ENCODE measurements around the gene ERC2. TPM values are rescaled to one million over a fixed set of nuclear protein-coding genes. Genes with fewer than 3 reads are reported as not detected.

Gene ERC2
- total and polyA plus RNA-seq, 2 donors (not counting 3 experiments of a cell fraction or from before 2014, with no cell fraction given), result 5.6 to 15.5 TPM

DNA sequence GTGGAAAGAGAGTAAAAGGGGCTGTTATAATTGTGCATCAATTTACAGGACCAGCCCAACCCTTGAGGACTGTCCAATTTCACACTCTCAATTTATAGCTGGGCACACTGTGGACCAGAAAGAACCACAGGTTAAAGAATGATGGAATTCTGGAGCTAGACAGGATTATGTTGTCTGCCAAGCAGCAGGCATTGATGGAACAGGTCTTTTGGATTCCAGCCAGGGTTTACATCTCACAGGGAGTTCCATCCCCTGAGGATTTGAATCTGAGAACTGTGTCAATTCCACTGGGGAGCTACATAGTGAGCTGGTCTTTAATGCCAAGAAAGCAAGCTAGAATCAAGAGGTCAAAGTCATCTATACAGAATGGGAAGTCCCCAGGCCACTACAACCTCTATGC is 591.7 kb downstream of the ERC2 start:
- H3K9ac ChIP-seq (replicated peaks; ENCODE audit: extremely low read depth, insufficient read depth, low read length), result no peak overlapping the region
- DNase-seq (ENCODE audit: low read depth, low spot score) (no peak), FAIRE-seq (no peak)
- no peaks in the 10 kb centered on the region for H3K79me2 ChIP-seq (ENCODE audit: control insufficient read depth, insufficient read depth, low read length)
- H3K9me3 ChIP-seq (replicated peaks; ENCODE audit: control insufficient read depth, insufficient read depth, low read length), result no peaks in the 10 kb centered on the region
- no peak overlapping the region for H3K27ac ChIP-seq (ENCODE audit: insufficient read depth, low read depth, low read length)
- no peak overlapping the region for H2AFZ ChIP-seq (ENCODE audit: low read depth, low read length)
- CTCF ChIA-PET, result no interaction called here
- no TSS peak for BruUV-seq (replicated peaks)
- no peak overlapping the region for H3K4me2 ChIP-seq (ENCODE audit: insufficient read depth, low read length)
- intact Hi-C loops (cut with micrococcal nuclease), result no loop called here
- no peak for TF ChIP-seq FOS (IDR thresholded peaks at IDR 0.05; ENCODE audit: borderline replicate concordance, insufficient read depth, low read length)
- no peak for TF ChIP-seq EZH2 (IDR thresholded peaks at IDR 0.05; ENCODE audit: borderline replicate concordance, low read depth, low read length, severe bottlenecking)
- TF ChIP-seq GATA2 (IDR thresholded peaks at IDR 0.05; ENCODE audit: insufficient read depth, insufficient read length, low read depth, low read length), result no peak
- TF ChIP-seq, protein P1, sequence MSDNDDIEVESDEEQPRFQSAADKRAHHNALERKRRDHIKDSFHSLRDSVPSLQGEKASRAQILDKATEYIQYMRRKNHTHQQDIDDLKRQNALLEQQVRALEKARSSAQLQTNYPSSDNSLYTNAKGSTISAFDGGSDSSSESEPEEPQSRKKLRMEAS (IDR thresholded peaks at IDR 0.05; ENCODE audit: insufficient read depth, insufficient read length), result no peak
- no peak for TF ChIP-seq POLR2A (IDR thresholded peaks at IDR 0.05; ENCODE audit: low read depth, low read length)
- TF ChIP-seq POLR2AphosphoS5 (IDR thresholded peaks at IDR 0.05; ENCODE audit: insufficient read depth, low read depth, low read length), result no peak
- no peak for TF ChIP-seq JUN (IDR thresholded peaks at IDR 0.05; ENCODE audit: borderline replicate concordance, insufficient read depth, insufficient read length, low read depth)
- TF ChIP-seq, protein P2, sequence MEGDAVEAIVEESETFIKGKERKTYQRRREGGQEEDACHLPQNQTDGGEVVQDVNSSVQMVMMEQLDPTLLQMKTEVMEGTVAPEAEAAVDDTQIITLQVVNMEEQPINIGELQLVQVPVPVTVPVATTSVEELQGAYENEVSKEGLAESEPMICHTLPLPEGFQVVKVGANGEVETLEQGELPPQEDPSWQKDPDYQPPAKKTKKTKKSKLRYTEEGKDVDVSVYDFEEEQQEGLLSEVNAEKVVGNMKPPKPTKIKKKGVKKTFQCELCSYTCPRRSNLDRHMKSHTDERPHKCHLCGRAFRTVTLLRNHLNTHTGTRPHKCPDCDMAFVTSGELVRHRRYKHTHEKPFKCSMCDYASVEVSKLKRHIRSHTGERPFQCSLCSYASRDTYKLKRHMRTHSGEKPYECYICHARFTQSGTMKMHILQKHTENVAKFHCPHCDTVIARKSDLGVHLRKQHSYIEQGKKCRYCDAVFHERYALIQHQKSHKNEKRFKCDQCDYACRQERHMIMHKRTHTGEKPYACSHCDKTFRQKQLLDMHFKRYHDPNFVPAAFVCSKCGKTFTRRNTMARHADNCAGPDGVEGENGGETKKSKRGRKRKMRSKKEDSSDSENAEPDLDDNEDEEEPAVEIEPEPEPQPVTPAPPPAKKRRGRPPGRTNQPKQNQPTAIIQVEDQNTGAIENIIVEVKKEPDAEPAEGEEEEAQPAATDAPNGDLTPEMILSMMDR (IDR thresholded peaks at IDR 0.05; ENCODE audit: extremely low read depth in 1 of 2, insufficient read depth in 1 of 2, low read depth in 1 of 2, low read length in 2 of 2), result no peak
- no peak for TF ChIP-seq MYC (IDR thresholded peaks at IDR 0.05; ENCODE audit: low read depth, low read length)
- peaks cover 0 to 2% of the 10 kb centered on the region in 2 experiments for H3K27me3 ChIP-seq (ENCODE audit: control insufficient read depth in 2 of 2, insufficient read depth in 2 of 2, low read length in 2 of 2)
- dilution Hi-C loops (cut with MboI; ENCODE audit: extremely low pct_ligation_motif_present, low sequenced_read_pairs), result no loop called here
- H3K9me1 ChIP-seq (replicated peaks; ENCODE audit: control insufficient read depth, extremely low read depth, insufficient read depth, low read length), result no peaks in the 10 kb centered on the region
- no peak overlapping the region for H3K4me3 ChIP-seq (replicated peaks in 1 of 3; ENCODE audit: insufficient read depth in 1 of 3, low read depth in 1 of 3, low read length in 3 of 3)
- H3K4me1 ChIP-seq (ENCODE audit: control insufficient read depth, extremely low read depth, insufficient read depth, low read length), result no peaks in the 10 kb centered on the region
- no peaks in the 10 kb centered on the region for H4K20me1 ChIP-seq (replicated peaks; ENCODE audit: control insufficient read depth, extremely low read depth, insufficient read depth, low read length)
- POLR2A ChIA-PET, result no interaction called here
- no peaks in the 10 kb centered on the region for H3K36me3 ChIP-seq (ENCODE audit: control insufficient read depth in 2 of 2, extremely low read depth in 1 of 2, insufficient read depth in 2 of 2, low read length in 2 of 2)
